Aorta (tissue), 5 donors: Measurements from ENCODE around the gene OCIAD2. TPM values are rescaled to one million over a fixed set of nuclear protein-coding genes. Genes with fewer than 3 reads are reported as not detected.
"Not testable (repeated sequence)": the region's sequence is repeated elsewhere in the genome, so short reads cannot be mapped to it uniquely, and the experiment has no call there.

Experiments
- ATAC-seq: fragments of 200-7000 bp; cut with Tn5 transposase; one replicate; pipeline ENCODE4 v1.9.1; 2022; ENCODE audit warnings: moderate library complexity; ENCODE audit not compliant: low FRiP score
- DNase-seq, 2 donors: peaks; one replicate each; pipeline ENCODE4 v3.0.0-alpha.2; 2020
- H3K27ac ChIP-seq, 2 donors: one replicate each; pipeline ENCODE4 v1.5.1; 2013; ENCODE audit warnings: low read length in 2 of 2, mild to moderate bottlenecking in 2 of 2, moderate library complexity in 2 of 2, control low read depth in 1 of 2, inconsistent platforms in 1 of 2, low read depth in 1 of 2
- H3K27me3 ChIP-seq, 2 donors: one replicate each; pipeline ENCODE4 v1.6.1; 2013; ENCODE audit warnings: control low read depth in 1 of 2, low read length in 1 of 2, mild to moderate bottlenecking in 1 of 2, moderate library complexity in 1 of 2; ENCODE audit not compliant: insufficient read depth in 2 of 2, control insufficient read depth in 1 of 2
- H3K36me3 ChIP-seq, 2 donors: one replicate each; pipeline ENCODE4 v1.6.1; 2013; ENCODE audit warnings: control low read depth in 1 of 2, low read length in 1 of 2, mild to moderate bottlenecking in 1 of 2; ENCODE audit not compliant: insufficient read depth in 2 of 2, control insufficient read depth in 1 of 2
- H3K4me1 ChIP-seq, 2 donors: one replicate each; pipeline ENCODE4 v1.6.1; 2013; ENCODE audit warnings: low read length in 2 of 2, control low read depth in 1 of 2, mild to moderate bottlenecking in 1 of 2, moderate library complexity in 1 of 2; ENCODE audit not compliant: insufficient read depth in 2 of 2, control insufficient read depth in 1 of 2
- H3K4me3 ChIP-seq, 2 donors: one replicate each; pipeline ENCODE4 v1.5.1; 2013; ENCODE audit warnings: low read length in 2 of 2, control low read depth in 1 of 2, mild to moderate bottlenecking in 1 of 2
- H3K9me3 ChIP-seq: one replicate; pipeline ENCODE4 v1.6.1; 2013; ENCODE audit warnings: mild to moderate bottlenecking, low read length; ENCODE audit not compliant: control insufficient read depth
- WGBS, 2 donors: extraction: QIAGEN DNeasy Blood & Tissue Kit; methylation state at CpG; one replicate each; pipeline ENCODE4 v1.1.7; 2013; 5-methylcytosine and 5-hydroxymethylcytosine counted together
- intact Hi-C, 2 donors: fragments of 100-400 bp; cut with DNase I; formaldehyde crosslinking; loops; one replicate each; pipeline versions ENCODE4 v1.14.2 to v1.15.0; 2022
- polyA plus RNA-seq, 2 donors: library from polyadenylated mRNA; stranded (reverse); fragments of 200-250 nt; gene quantifications; one replicate each; pipeline ENCODE4 v1.2.3, GENCODE V29; 2013
- total RNA-seq, 2 donors: library from RNA; stranded (reverse); fragmentation: NEBNext Ultra II Directional; extraction: Animal tissue kit (Norgen Biotek cat#: 25700); gene quantifications; one replicate each; pipeline ENCODE4 v1.2.1, GENCODE V29; 2021
- donor health status: healthy with polysubstance abuse.
- donor health status: Bipolar disorder and iron deficiency.
- donor health status: DM: no; HTN: no; CAD: no.
- donor health status: DM: no; HTN: no; CAD: no.
- donor health status: DM: yes; HTN: yes; CAD: no.

The OCIAD2 gene
- total and polyA plus RNA-seq, 4 donors, result 19.7 to 65.9 (median 23.6) TPM

- intact Hi-C loops, result no loop called here
- no peaks in the 10 kb centered on the region for H3K36me3 ChIP-seq
- no peak overlapping the region for H3K4me3 ChIP-seq
- no peak overlapping the region for H3K27ac ChIP-seq
- H3K9me3 ChIP-seq, result no peaks in the 10 kb centered on the region
- 45 to 71% methylated on average over 1 of the region's 1 CpG for WGBS, 2 donors
- H3K4me1 ChIP-seq, result peaks cover 0 to 2% of the 10 kb centered on the region in 2 donors
- ATAC-seq, result no peak
- no peak for DNase-seq
- H3K27me3 ChIP-seq, result no peaks in the 10 kb centered on the region
These were observed 36.8 kb upstream of the OCIAD2 start for GRCh38 chr4:48943387-48943786.

GRCh38 chr4:48939785-48940184 lies 33.2 kb upstream of the OCIAD2 start:
- H3K36me3 ChIP-seq, result no peaks in the 10 kb centered on the region
- no peak overlapping the region for H3K27ac ChIP-seq
- DNase-seq (no peak), ATAC-seq (no peak)
- intact Hi-C loops, result no loop called here
- H3K27me3 ChIP-seq, result no peaks in the 10 kb centered on the region
- no peak overlapping the region for H3K4me3 ChIP-seq
- peaks cover 0 to 2% of the 10 kb centered on the region in 2 donors for H3K4me1 ChIP-seq
- H3K9me3 ChIP-seq, result no peaks in the 10 kb centered on the region

GRCh38 chr4:48938831-48939230 lies 32.3 kb upstream of the OCIAD2 start:
- Histone ChIP-seq H3K36me3 (no peaks in the 10 kb centered on the region), H3K4me3 (no peak overlapping the region), H3K27ac (no peak overlapping the region), H3K27me3 (no peaks in the 10 kb centered on the region), H3K4me1 (peaks cover 0 to 2% of the 10 kb centered on the region in 2 donors), H3K9me3 (no peaks in the 10 kb centered on the region)
- WGBS, 2 donors, result 75 to 76% methylated on average over 3 of the region's 3 CpGs
- ATAC-seq (no peak), DNase-seq (no peak)
- intact Hi-C loops, result no loop called here

- H3K4me1 ChIP-seq, result peaks cover 0 to 2% of the 10 kb centered on the region in 2 donors
- H3K27ac ChIP-seq, result no peak overlapping the region
- no peaks in the 10 kb centered on the region for H3K27me3 ChIP-seq
- WGBS, 2 donors, result 85 to 92% methylated on average over 2 of the region's 2 CpGs
- intact Hi-C loops, result no loop called here
- no peak for ATAC-seq
- no peaks in the 10 kb centered on the region for H3K36me3 ChIP-seq
- DNase-seq, result no peak
- H3K9me3 ChIP-seq, result no peaks in the 10 kb centered on the region
- H3K4me3 ChIP-seq, result no peak overlapping the region
These were observed 30.5 kb upstream of the OCIAD2 start for GRCh38 chr4:48937033-48937432.

GRCh38 chr4:48931459-48931858 lies 24.9 kb upstream of the OCIAD2 start:
- intact Hi-C loops, result no loop called here
- H3K36me3 ChIP-seq, result no peaks in the 10 kb centered on the region
- H3K27me3 ChIP-seq, result no peaks in the 10 kb centered on the region
- no peak overlapping the region for H3K27ac ChIP-seq
- 81 to 88% methylated on average over 2 of the region's 2 CpGs for WGBS, 2 donors
- no peak for ATAC-seq
- no peaks in the 10 kb centered on the region for H3K9me3 ChIP-seq
- no peak for DNase-seq
- H3K4me3 ChIP-seq, result no peak overlapping the region
- H3K4me1 ChIP-seq, result no peaks in the 10 kb centered on the region

GRCh38 chr4:48930654-48931053 lies 24.1 kb upstream of the OCIAD2 start:
- H3K36me3 ChIP-seq, result no peaks in the 10 kb centered on the region
- intact Hi-C loops, result no loop called here
- DNase-seq, result no peak
- no peak overlapping the region for H3K4me3 ChIP-seq
- H3K27me3 ChIP-seq, result no peaks in the 10 kb centered on the region
- no peak overlapping the region for H3K27ac ChIP-seq
- no peaks in the 10 kb centered on the region for H3K9me3 ChIP-seq
- 88 to 91% methylated on average over 4 of the region's 4 CpGs for WGBS, 2 donors
- no peaks in the 10 kb centered on the region for H3K4me1 ChIP-seq
- ATAC-seq, result no peak

GRCh38 chr4:48924416-48924815 lies 17.8 kb upstream of the OCIAD2 start:
- ATAC-seq (no peak), DNase-seq (no peak)
- WGBS, 2 donors, result 84 to 91% methylated on average over 4 of the region's 4 CpGs
- Histone ChIP-seq H3K27me3 (no peaks in the 10 kb centered on the region), H3K27ac (no peak overlapping the region), H3K36me3 (no peaks in the 10 kb centered on the region), H3K9me3 (no peaks in the 10 kb centered on the region), H3K4me3 (no peak overlapping the region), H3K4me1 (no peaks in the 10 kb centered on the region)
- intact Hi-C loops, result no loop called here

- intact Hi-C loops, ATAC-seq: not testable (repeated sequence)
- WGBS, 2 donors, result 79 to 83% methylated on average over 4 to 6 of the region's 7 CpGs
These were observed 16.5 kb upstream of the OCIAD2 start for GRCh38 chr4:48923065-48923464.

GRCh38 chr4:48914311-48914710 lies 7.7 kb upstream of the OCIAD2 start:
- Histone ChIP-seq H3K4me3 (no peak overlapping the region), H3K27me3 (no peaks in the 10 kb centered on the region), H3K4me1 (no peaks in the 10 kb centered on the region), H3K36me3 (no peaks in the 10 kb centered on the region), H3K9me3 (no peaks in the 10 kb centered on the region), H3K27ac (no peak overlapping the region)
- WGBS, 2 donors, result 90 to 93% methylated on average over 3 of the region's 3 CpGs
- intact Hi-C loops, result no loop called here
- no peak for ATAC-seq
- no peak for DNase-seq

More at GRCh38 chr4:48923065-48923464, 16.5 kb upstream of the OCIAD2 start:
- not testable (repeated sequence) for H3K27ac ChIP-seq, H3K36me3 ChIP-seq, H3K4me3 ChIP-seq, H3K4me1 ChIP-seq, H3K9me3 ChIP-seq, DNase-seq, H3K27me3 ChIP-seq
